Measurements from ENCODE around the gene THRSP. TPM values are rescaled to one million over a fixed set of nuclear protein-coding genes. Genes with fewer than 3 reads are reported as not detected.

Gene THRSP
- total and polyA plus RNA-seq, 4 donors = 30.9 to 90.1 (median 51.1) TPM; not detected in 1

GRCh38 chr11:78061921-78062311 is 1.7 kb upstream of the THRSP start:
- Histone ChIP-seq H3K4me1 (ENCODE audit: control insufficient read depth in 4 of 4, insufficient read depth in 4 of 4, low read length in 3 of 4) (peaks cover 11 to 56% (median 33%) of the 10 kb centered on the region in 4 donors), H3K9me3 (ENCODE audit: control insufficient read depth in 4 of 4, low read length in 3 of 4) (no peaks in the 10 kb centered on the region), H3K36me3 (ENCODE audit: control insufficient read depth in 4 of 4, insufficient read depth in 3 of 4, low read depth in 1 of 4, low read length in 3 of 4) (peaks cover 0 to 2% (median 0%) of the 10 kb centered on the region in 4 donors), H3K4me3 (ENCODE audit: low read depth in 1 of 3, low read length in 3 of 3) (no peak overlapping the region), H3K27me3 (ENCODE audit: control insufficient read depth in 4 of 4, insufficient read depth in 4 of 4, low read length in 3 of 4) (no peaks in the 10 kb centered on the region), H3K9ac (ENCODE audit: low read depth in 1 of 2, low read length in 2 of 2) (peak overlapping the region in 1 of 2 donors; percentile 34), H3K27ac (ENCODE audit: low read depth in 1 of 2, low read length in 2 of 2) (peak overlapping the region; percentile 87 to 95)
- 39% methylated on average over 4 of the region's 4 CpGs for WGBS
- DNase-seq (ENCODE audit: low spot score) = no peak
- TF ChIP-seq MAX (IDR thresholded peaks at IDR 0.05) = no peak
- TF ChIP-seq RXRA (IDR thresholded peaks at IDR 0.05) = no peak
- no peak for TF ChIP-seq GABPA (IDR thresholded peaks at IDR 0.05 in 1 of 2, conservative IDR thresholded peaks at IDR 0.05 in 1 of 2)
- TF ChIP-seq JUND (IDR thresholded peaks at IDR 0.05) = no peak
- TF ChIP-seq HNF4A (conservative IDR thresholded peaks at IDR 0.05) = no peak
- TF ChIP-seq SP1 (IDR thresholded peaks at IDR 0.05) = no peak
- no peak for TF ChIP-seq NR2F2 (IDR thresholded peaks at IDR 0.05)
- TF ChIP-seq REST (IDR thresholded peaks at IDR 0.05) = no peak
- no peak for TF ChIP-seq ZBTB33 (IDR thresholded peaks at IDR 0.05)
- no peak for TF ChIP-seq HNF4G (IDR thresholded peaks at IDR 0.05)
- TF ChIP-seq YY1 (IDR thresholded peaks at IDR 0.05) = no peak

GRCh38 chr11:78062671-78063070 is 990 bp upstream of the THRSP start:
- Histone ChIP-seq H3K4me3 (ENCODE audit: low read depth in 1 of 3, low read length in 3 of 3) (no peak overlapping the region), H3K27ac (ENCODE audit: low read depth in 1 of 2, low read length in 2 of 2) (peak overlapping the region; percentile 69 to 80), H3K27me3 (ENCODE audit: control insufficient read depth in 4 of 4, insufficient read depth in 4 of 4, low read length in 3 of 4) (no peaks in the 10 kb centered on the region), H3K36me3 (ENCODE audit: control insufficient read depth in 4 of 4, insufficient read depth in 3 of 4, low read depth in 1 of 4, low read length in 3 of 4) (peaks cover under 1 to 5% (median 3%) of the 10 kb centered on the region in 4 donors), H3K4me1 (ENCODE audit: control insufficient read depth in 4 of 4, insufficient read depth in 4 of 4, low read length in 3 of 4) (peaks cover 9 to 53% (median 27%) of the 10 kb centered on the region in 4 donors), H3K9ac (ENCODE audit: low read depth in 1 of 2, low read length in 2 of 2) (peak overlapping the region in 1 of 2 donors; percentile 32), H3K9me3 (ENCODE audit: control insufficient read depth in 4 of 4, low read length in 3 of 4) (no peaks in the 10 kb centered on the region)
- no peak for DNase-seq (ENCODE audit: low spot score)
- TF ChIP-seq MAX (IDR thresholded peaks at IDR 0.05) (no peak), HNF4A (conservative IDR thresholded peaks at IDR 0.05) (no peak), REST (IDR thresholded peaks at IDR 0.05) (no peak)
- WGBS = 66% methylated on average over 2 of the region's 2 CpGs
